HCT116 (cell line): ENCODE results near the gene PPM1J. TPM values are rescaled to one million over a fixed set of nuclear protein-coding genes. Genes with fewer than 3 reads are reported as not detected.

Experiments used
- ATAC-seq: fragments of 200-7000 bp; cut with Tn5 transposase; 2 replicates; pipeline ENCODE4 v1.9.1; 2020; ENCODE audit warnings: mild to moderate bottlenecking, moderate library complexity
- BruUV-seq: library from RNA; stranded (reverse); fragments of 400-500 nt; replicated peaks from 2 replicates; lab custom pipeline; 2021; lab: Mats Ljungman, UMichigan
- CTCF ChIA-PET: fragments of 300-600 bp; sonication (Branson Sonifier 250); formaldehyde crosslinking; loops from one replicate; lab custom pipeline; 2021; ENCODE audit warnings: antibody characterized with exemption; lab: Charles Lee
- POLR2A ChIA-PET: fragments of 300-600, 350-600 bp; sonication (Branson Sonifier 250); formaldehyde crosslinking; loops from one replicate; lab custom pipeline; 2021; ENCODE audit warnings: antibody characterized with exemption; lab: Charles Lee
- RAD21 ChIA-PET, 2 experiments: fragments of 300-600 bp; sonication (Branson Sonifier 250); formaldehyde crosslinking; loops; one replicate each; lab custom pipeline; 2023; ENCODE audit warnings: low total read pairs in 2 of 2; ENCODE audit not compliant: uncharacterized antibody in 2 of 2, unreplicated experiment in 2 of 2, low non-redundant PET in 1 of 2; lab: Charles Lee
- DNase-seq: peaks from one replicate; pipeline ENCODE4 v3.0.0-alpha.2; 2010; ENCODE audit warnings: low read depth, low spot score
- H2AFZ ChIP-seq: fragments of 200-600 bp; shearing (Covaris generic), sonication (generic); 2 replicates; pipeline ENCODE4 v1.6.1; 2017; ENCODE audit warnings: low read depth, mixed run types, mixed read lengths, antibody characterized with exemption, low read length; ENCODE audit not compliant: poor library complexity, severe bottlenecking
- H3K27ac ChIP-seq: 2 replicates; pipeline ENCODE4 v1.5.1; 2012; ENCODE audit warnings: low read depth, low read length
- H3K27me3 ChIP-seq: fragments of 200-600 bp; sonication (generic); 2 replicates; pipeline ENCODE4 v1.6.1; 2016; ENCODE audit warnings: mixed run types, low read length, mixed read lengths; ENCODE audit not compliant: insufficient read depth
- H3K36me3 ChIP-seq, 2 experiments: fragments of 200-500 bp in 1 of 2; fragments of 200-600 bp in 1 of 2; sonication (Bioruptor generic) in 1 of 2; sonication (generic) in 1 of 2; 2 replicates each; pipeline versions ENCODE4 v1.5.1 to v1.6.1; 2014 to 2016; ENCODE audit warnings: low read length in 2 of 2, inconsistent platforms in 1 of 2, mixed read lengths in 1 of 2, mixed run types in 1 of 2; ENCODE audit not compliant: insufficient read depth in 2 of 2, control insufficient read depth in 1 of 2
- H3K4me1 ChIP-seq, 2 experiments: fragments of 200-600 bp in 1 of 2; sonication (generic) in 1 of 2; 2 replicates each; pipeline versions ENCODE4 v1.5.1 to v1.6.1; 2012 to 2017; ENCODE audit warnings: low read length in 2 of 2, inconsistent platforms in 1 of 2, mild to moderate bottlenecking in 1 of 2, mixed read lengths in 1 of 2, mixed run types in 1 of 2, moderate library complexity in 1 of 2; ENCODE audit not compliant: insufficient read depth in 2 of 2, control insufficient read depth in 1 of 2
- H3K4me2 ChIP-seq: fragments of 200-600 bp; sonication (generic); 2 replicates; pipeline ENCODE4 v1.6.1; 2017; ENCODE audit warnings: mixed run types, low read length, mixed read lengths
- H3K4me3 ChIP-seq, 2 experiments: fragments of 200-600 bp in 1 of 2; sonication (generic) in 1 of 2; replicated peaks in 1 of 2; 2 replicates each; pipeline ENCODE4 v1.5.1; 2011 to 2016; ENCODE audit warnings: low read length in 2 of 2, control low read depth in 1 of 2, low read depth in 1 of 2, mild to moderate bottlenecking in 1 of 2, mixed read lengths in 1 of 2, mixed run types in 1 of 2
- H3K79me2 ChIP-seq: fragments of 200-600 bp; sonication (generic); 2 replicates; pipeline ENCODE4 v1.6.1; 2017; ENCODE audit warnings: mild to moderate bottlenecking, mixed run types, low read length, moderate library complexity, mixed read lengths; ENCODE audit not compliant: insufficient read depth
- H3K9ac ChIP-seq: fragments of 200-600 bp; sonication (generic); 2 replicates; pipeline ENCODE4 v1.6.1; 2016; ENCODE audit warnings: low read length, mixed read lengths
- H3K9me2 ChIP-seq: fragments of 200-600 bp; sonication (generic), shearing (Covaris generic); 2 replicates; pipeline ENCODE4 v1.6.1; 2017; ENCODE audit warnings: mixed run types, mild to moderate bottlenecking, moderate library complexity; ENCODE audit not compliant: insufficient read depth
- H3K9me3 ChIP-seq, 2 experiments: fragments of 200-500 bp in 1 of 2; fragments of 200-600 bp in 1 of 2; sonication (Bioruptor generic) in 1 of 2; sonication (generic) in 1 of 2; 2 replicates each; pipeline ENCODE4 v1.6.1; 2014 to 2017; ENCODE audit warnings: low read length in 2 of 2, mixed read lengths in 2 of 2, inconsistent platforms in 1 of 2, low read depth in 1 of 2, mild to moderate bottlenecking in 1 of 2, mixed run types in 1 of 2, moderate library complexity in 1 of 2; ENCODE audit not compliant: control insufficient read depth in 1 of 2, insufficient read depth in 1 of 2
- H4K20me1 ChIP-seq: fragments of 200-600 bp; sonication (generic), shearing (Covaris generic); 2 replicates; pipeline ENCODE4 v1.6.1; 2017; ENCODE audit warnings: mixed run types, mild to moderate bottlenecking, moderate library complexity; ENCODE audit not compliant: insufficient read depth
- ATF3 ChIP-seq: IDR thresholded peaks from 2 replicates; pipeline ENCODE4 v1.6.1; 2012
- CBX3 ChIP-seq: IDR thresholded peaks from 2 replicates; pipeline ENCODE4 v1.6.1; 2012; ENCODE audit warnings: low read depth
- CEBPB ChIP-seq: IDR thresholded peaks from 2 replicates; pipeline ENCODE4 v1.6.1; 2012; ENCODE audit warnings: low read depth
- CTCF ChIP-seq, 3 experiments: fragments of 200-600 bp in 1 of 3; sonication (generic) in 1 of 3; IDR thresholded peaks in 2 of 3; conservative IDR thresholded peaks in 1 of 3; 2 replicates each; pipeline ENCODE4 v1.5.1; 2012 to 2017; ENCODE audit warnings: low read depth in 2 of 3, low read length in 2 of 3, antibody characterized with exemption in 1 of 3, borderline replicate concordance in 1 of 3, control low read depth in 1 of 3, mild to moderate bottlenecking in 1 of 3, mixed read lengths in 1 of 3, mixed run types in 1 of 3, moderate library complexity in 1 of 3; ENCODE audit not compliant: insufficient read depth in 1 of 3
- EGR1 ChIP-seq: IDR thresholded peaks from 2 replicates; pipeline ENCODE4 v1.6.1; 2012; ENCODE audit warnings: low read depth
- EZH2 ChIP-seq: fragments of 200-600 bp; sonication (generic); IDR thresholded peaks from 2 replicates; pipeline ENCODE4 v1.6.1; 2017; ENCODE audit warnings: antibody characterized with exemption, mixed run types
- EZH2phosphoT487 ChIP-seq: fragments of 200-600 bp; IDR thresholded peaks from 2 replicates; pipeline ENCODE4 v1.6.1; 2018; ENCODE audit warnings: antibody characterized with exemption, borderline replicate concordance
- FOSL1 ChIP-seq: IDR thresholded peaks from 2 replicates; pipeline ENCODE4 v1.6.1; 2012; ENCODE audit warnings: low read depth
- JUND ChIP-seq: IDR thresholded peaks from 2 replicates; pipeline ENCODE4 v1.6.1; 2012
- MAX ChIP-seq: IDR thresholded peaks from 2 replicates; pipeline ENCODE4 v1.6.1; 2012
- POLR2A ChIP-seq: IDR thresholded peaks from 2 replicates; pipeline ENCODE4 v1.7.0; 2011; ENCODE audit warnings: borderline replicate concordance; ENCODE audit not compliant: insufficient read depth, insufficient read length; ENCODE audit errors: extremely low read depth
- POLR2AphosphoS5 ChIP-seq: IDR thresholded peaks from 2 replicates; pipeline ENCODE4 v1.6.1; 2011; ENCODE audit warnings: mild to moderate bottlenecking, low read depth, low read length, moderate library complexity
- SIN3A ChIP-seq: IDR thresholded peaks from 2 replicates; pipeline ENCODE4 v1.6.1; 2012; ENCODE audit warnings: low read depth
- SP1 ChIP-seq: IDR thresholded peaks from 2 replicates; pipeline ENCODE4 v1.6.1; 2012; ENCODE audit warnings: low read depth
- SRF ChIP-seq: IDR thresholded peaks from 2 replicates; pipeline ENCODE4 v1.6.1; 2012; ENCODE audit warnings: low read depth
- TCF7L2 ChIP-seq: IDR thresholded peaks from 2 replicates; pipeline ENCODE4 v1.7.0; 2011; ENCODE audit warnings: borderline replicate concordance, inconsistent platforms; ENCODE audit not compliant: insufficient read depth, insufficient read length; ENCODE audit errors: extremely low read depth
- YY1 ChIP-seq: IDR thresholded peaks from 2 replicates; pipeline ENCODE4 v1.6.1; 2011; ENCODE audit warnings: low read length, low read depth, moderate library complexity, mild to moderate bottlenecking; ENCODE audit not compliant: insufficient replicate concordance; ENCODE audit errors: extremely low read depth
- ZFX ChIP-seq: fragments of 450-650 bp; IDR thresholded peaks from 2 replicates; pipeline ENCODE4 v1.6.1; 2017
- ZNF274 ChIP-seq: fragments of 200-500 bp; sonication (Bioruptor generic); IDR thresholded peaks from 2 replicates; pipeline ENCODE4 v1.6.1; 2014; ENCODE audit warnings: mild to moderate bottlenecking, low read depth, low read length, inconsistent platforms
- intact Hi-C: fragments of 100-400 bp; cut with micrococcal nuclease; formaldehyde crosslinking; loops from 2 replicates; pipeline ENCODE4 v1.10.0; 2022
- total RNA-seq: library from RNA; stranded (reverse); gene quantifications from one replicate; pipeline ENCODE4 v1.2.1, GENCODE V29; 2021; ENCODE audit not compliant: unreplicated experiment

The PPM1J gene
- total RNA-seq, 1 experiment from 2014 or later: 7.5 TPM

- TF ChIP-seq EZH2 (no peak), CBX3 (peak; percentile 91), JUND (peak; percentile 95), FOSL1 (peak; percentile 98), CEBPB (peak; percentile 41), SRF (peak; percentile 76), ZNF274 (no peak), POLR2AphosphoS5 (peak; percentile 47; the same call in 1 of the 2 replicates), SP1 (peak; percentile 96), EGR1 (peak; percentile 59), POLR2A (no peak), MAX (peak; percentile 51; the same call in 1 of the 2 replicates), SIN3A (peak; percentile 58; the same call in 1 of the 2 replicates)
- Histone ChIP-seq H3K9ac (peak overlapping the region; percentile 1; the same call in 1 of the 2 replicates), H2AFZ (peak overlapping the region; percentile 7), H3K27me3 (no peaks in the 10 kb centered on the region), H3K9me2 (no peaks in the 10 kb centered on the region), H3K27ac (no peak overlapping the region), H3K4me2 (peak overlapping the region; percentile 49), H3K4me1 (peaks cover 0 to 16% of the 10 kb centered on the region in 2 experiments; a peak in 2 of 4 replicates), H3K4me3 (no peak overlapping the region), H4K20me1 (no peaks in the 10 kb centered on the region), H3K9me3 (no peaks in the 10 kb centered on the region), H3K36me3 (no peaks in the 10 kb centered on the region), H3K79me2 (no peaks in the 10 kb centered on the region)
- ATAC-seq: peak; percentile 67
- ChIA-PET CTCF (interaction anchor here (1.0 kb wide), 1 partner anchor 69 kb away, joined by 4 read pairs; no protein-coding TSS in a partner anchor), POLR2A (no interaction called here), RAD21 (interaction anchor here in 1 of 2 experiments (0.7 kb wide), 1 partner anchor 17 kb away, joined by 3 read pairs; no protein-coding TSS in a partner anchor)
- no TSS peak for BruUV-seq
- peak; percentile 62 for DNase-seq
- intact Hi-C loops: no loop called here
Observed at GRCh38 chr1:112735752-112736151, 20.6 kb upstream of the PPM1J start.

- H3K4me3 ChIP-seq: no peak overlapping the region
- H3K27me3 ChIP-seq: no peaks in the 10 kb centered on the region
- H3K9me2 ChIP-seq: no peaks in the 10 kb centered on the region
- no TSS peak for BruUV-seq
- POLR2A ChIA-PET: no interaction called here
- no peak overlapping the region for H2AFZ ChIP-seq
- intact Hi-C loops: no loop called here
- H3K4me2 ChIP-seq: no peak overlapping the region
- no peak overlapping the region for H3K9ac ChIP-seq
- no peak for ATAC-seq
- DNase-seq: no peak
- CTCF ChIA-PET: interaction anchor here (1.1 to 2.6 kb wide), 5 partner anchors 10 to 340 kb away, joined by 3 to 11 read pairs (median 10); partner anchors contain the start of gene PPM1J
- no peaks in the 10 kb centered on the region for H4K20me1 ChIP-seq
- no peaks in the 10 kb centered on the region for H3K36me3 ChIP-seq
- RAD21 ChIA-PET: no interaction called here
- no peaks in the 10 kb centered on the region for H3K79me2 ChIP-seq
- H3K9me3 ChIP-seq: no peaks in the 10 kb centered on the region
- H3K4me1 ChIP-seq: peaks cover 0 to 22% of the 10 kb centered on the region in 2 experiments; a peak in 2 of 4 replicates
- no peak overlapping the region for H3K27ac ChIP-seq
- TF ChIP-seq MAX: no peak
- no peak for TF ChIP-seq EZH2phosphoT487
- no peak for TF ChIP-seq ZFX
- no peak for TF ChIP-seq ATF3
- TF ChIP-seq POLR2AphosphoS5: no peak
- TF ChIP-seq CTCF (IDR thresholded peaks at IDR 0.05 in 2 of 3, conservative IDR thresholded peaks at IDR 0.05 in 1 of 3; ENCODE audit: borderline replicate concordance in 1 of 3, insufficient read depth in 1 of 3, low read depth in 2 of 3, low read length in 2 of 3): no peak
- TF ChIP-seq SRF: no peak
- TF ChIP-seq TCF7L2: no peak
- no peak for TF ChIP-seq CEBPB
- no peak for TF ChIP-seq POLR2A
- TF ChIP-seq YY1: no peak
- TF ChIP-seq CBX3: no peak
Observed at GRCh38 chr1:112731451-112731850, 16.3 kb upstream of the PPM1J start.
